Skeletal muscle satellite cell (primary cell): Measurements from ENCODE around the gene HTR5A.

Experiments used
- H3K27me3 ChIP-seq: 2 replicates; pipeline ENCODE4 v1.7.0; 2013; ENCODE audit warnings: low read length; ENCODE audit not compliant: control insufficient read depth, insufficient read depth
- H3K36me3 ChIP-seq: 2 replicates; pipeline ENCODE4 v1.7.0; 2013; ENCODE audit warnings: mild to moderate bottlenecking, control low read depth, low read length; ENCODE audit not compliant: insufficient read depth
- H3K4me1 ChIP-seq: 2 replicates; pipeline ENCODE4 v1.7.0; 2013; ENCODE audit warnings: low read length; ENCODE audit not compliant: control insufficient read depth, insufficient read depth
- H3K4me2 ChIP-seq: 2 replicates; pipeline ENCODE4 v1.7.0; 2013; ENCODE audit warnings: mild to moderate bottlenecking, low read length
- H3K4me3 ChIP-seq: 2 replicates; pipeline ENCODE4 v1.7.0; 2013; ENCODE audit warnings: low read length
- H3K9ac ChIP-seq: 2 replicates; pipeline ENCODE4 v1.7.0; 2013; ENCODE audit warnings: mild to moderate bottlenecking, low read depth, low read length, moderate library complexity
- H3K9me3 ChIP-seq: replicated peaks from 2 replicates; pipeline ENCODE4 v1.7.0; 2013; ENCODE audit warnings: mild to moderate bottlenecking, control low read depth, low read length

The HTR5A gene

DNA sequence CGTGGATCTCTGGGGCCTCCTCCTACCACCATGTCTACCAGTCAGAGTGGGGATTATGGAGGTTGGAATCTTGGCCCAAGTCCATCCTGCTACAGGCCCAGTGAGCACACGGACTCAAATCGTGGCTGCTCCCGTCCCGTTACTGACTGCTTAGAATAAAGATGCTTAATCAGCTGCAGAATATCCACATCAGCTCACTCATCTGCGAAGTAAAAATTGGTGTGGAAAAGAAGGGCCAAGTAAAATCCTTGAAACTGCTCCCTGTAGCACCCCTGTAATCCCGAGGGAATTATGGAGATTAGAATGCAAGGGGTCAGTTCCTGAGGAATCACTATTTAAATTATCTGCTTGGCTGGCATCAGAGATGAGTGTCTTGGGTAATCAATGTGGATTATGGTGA is 13.0 kb upstream of the HTR5A start:
- H3K27me3 ChIP-seq: no peaks in the 10 kb centered on the region
- H3K9ac ChIP-seq: no peak overlapping the region
- H3K4me1 ChIP-seq: no peaks in the 10 kb centered on the region
- no peaks in the 10 kb centered on the region for H3K36me3 ChIP-seq
- no peak overlapping the region for H3K4me2 ChIP-seq
- H3K4me3 ChIP-seq: no peak overlapping the region
- H3K9me3 ChIP-seq: no peaks in the 10 kb centered on the region

DNA sequence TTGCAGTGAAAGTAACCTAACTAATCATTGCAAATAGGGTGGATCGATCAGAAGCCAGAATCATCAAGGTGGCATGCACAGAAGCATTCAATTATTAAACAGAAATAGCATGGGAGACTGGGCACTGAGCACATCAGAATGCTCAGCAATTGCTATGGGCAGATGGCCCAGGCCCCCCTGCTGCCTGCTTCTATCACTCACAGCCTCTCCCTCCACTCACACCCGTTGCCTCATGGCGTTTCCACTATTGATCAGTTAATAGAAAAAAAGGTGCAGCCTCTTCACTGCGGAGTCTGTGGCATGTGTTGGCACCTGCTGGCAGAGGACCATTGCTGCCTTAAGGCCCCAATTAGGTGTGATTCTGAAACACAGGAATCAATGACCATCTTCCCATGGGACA is 11.2 kb upstream of the HTR5A start:
- Histone ChIP-seq H3K27me3 (no peaks in the 10 kb centered on the region), H3K4me1 (no peaks in the 10 kb centered on the region), H3K9ac (no peak overlapping the region), H3K4me2 (no peak overlapping the region), H3K9me3 (no peaks in the 10 kb centered on the region), H3K36me3 (no peaks in the 10 kb centered on the region), H3K4me3 (no peak overlapping the region)

GRCh38 chr7:155059703-155060102 is 10.4 kb upstream of the HTR5A start:
- Histone ChIP-seq H3K4me2 (no peak overlapping the region), H3K4me1 (no peaks in the 10 kb centered on the region), H3K27me3 (no peaks in the 10 kb centered on the region), H3K36me3 (no peaks in the 10 kb centered on the region), H3K9me3 (no peaks in the 10 kb centered on the region), H3K4me3 (no peak overlapping the region), H3K9ac (no peak overlapping the region)

- no peaks in the 10 kb centered on the region for H3K36me3 ChIP-seq
- no peak overlapping the region for H3K9ac ChIP-seq
- H3K9me3 ChIP-seq: no peaks in the 10 kb centered on the region
- H3K4me3 ChIP-seq: no peak overlapping the region
- no peak overlapping the region for H3K4me2 ChIP-seq
- H3K27me3 ChIP-seq: no peaks in the 10 kb centered on the region
- H3K4me1 ChIP-seq: peaks cover 4% of the 10 kb centered on the region
These were observed 7.7 kb upstream of the HTR5A start for GRCh38 chr7:155062411-155062810.

DNA sequence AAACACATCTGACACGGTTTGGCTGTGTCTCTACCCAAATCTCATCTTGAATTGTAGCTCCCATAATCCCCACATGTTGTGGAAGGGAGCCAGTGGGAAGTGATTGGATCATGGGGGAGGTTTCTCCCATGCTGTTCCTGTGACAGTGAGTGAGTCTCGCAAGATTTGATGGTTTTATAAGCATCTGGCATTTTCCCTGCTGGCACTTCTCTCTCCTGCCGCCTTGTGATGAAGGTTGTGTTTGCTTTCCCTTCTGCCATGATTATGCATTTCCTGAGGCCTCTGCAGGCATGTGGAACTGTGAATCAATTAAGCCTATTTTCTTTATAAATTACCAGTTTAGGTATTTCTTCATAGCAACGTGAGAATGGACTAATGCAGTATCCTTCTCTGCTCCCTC is 5.9 kb upstream of the HTR5A start:
- peaks cover 4% of the 10 kb centered on the region for H3K4me1 ChIP-seq
- H3K27me3 ChIP-seq: no peaks in the 10 kb centered on the region
- no peaks in the 10 kb centered on the region for H3K9me3 ChIP-seq

GRCh38 chr7:155066417-155066950 is 3.6 kb upstream of the HTR5A start:
- Histone ChIP-seq H3K9me3 (no peaks in the 10 kb centered on the region), H3K4me2 (peak overlapping the region; percentile 61), H3K27me3 (peaks cover 8% of the 10 kb centered on the region), H3K9ac (no peak overlapping the region), H3K4me1 (peaks cover 4% of the 10 kb centered on the region), H3K4me3 (no peak overlapping the region), H3K36me3 (no peaks in the 10 kb centered on the region)

More for the DNA sequence above, 5.9 kb upstream of the HTR5A start:
- no peak overlapping the region for H3K9ac ChIP-seq
- H3K4me2 ChIP-seq: no peak overlapping the region
- no peaks in the 10 kb centered on the region for H3K36me3 ChIP-seq
- H3K4me3 ChIP-seq: no peak overlapping the region

GRCh38 chr7:155071121-155071651 is 1.1 kb downstream of the HTR5A start:
- Histone ChIP-seq H3K4me3 (no peak overlapping the region), H3K27me3 (peaks cover 8% of the 10 kb centered on the region), H3K36me3 (no peaks in the 10 kb centered on the region), H3K9me3 (no peaks in the 10 kb centered on the region), H3K9ac (no peak overlapping the region), H3K4me1 (peaks cover 4% of the 10 kb centered on the region), H3K4me2 (no peak overlapping the region)

DNA sequence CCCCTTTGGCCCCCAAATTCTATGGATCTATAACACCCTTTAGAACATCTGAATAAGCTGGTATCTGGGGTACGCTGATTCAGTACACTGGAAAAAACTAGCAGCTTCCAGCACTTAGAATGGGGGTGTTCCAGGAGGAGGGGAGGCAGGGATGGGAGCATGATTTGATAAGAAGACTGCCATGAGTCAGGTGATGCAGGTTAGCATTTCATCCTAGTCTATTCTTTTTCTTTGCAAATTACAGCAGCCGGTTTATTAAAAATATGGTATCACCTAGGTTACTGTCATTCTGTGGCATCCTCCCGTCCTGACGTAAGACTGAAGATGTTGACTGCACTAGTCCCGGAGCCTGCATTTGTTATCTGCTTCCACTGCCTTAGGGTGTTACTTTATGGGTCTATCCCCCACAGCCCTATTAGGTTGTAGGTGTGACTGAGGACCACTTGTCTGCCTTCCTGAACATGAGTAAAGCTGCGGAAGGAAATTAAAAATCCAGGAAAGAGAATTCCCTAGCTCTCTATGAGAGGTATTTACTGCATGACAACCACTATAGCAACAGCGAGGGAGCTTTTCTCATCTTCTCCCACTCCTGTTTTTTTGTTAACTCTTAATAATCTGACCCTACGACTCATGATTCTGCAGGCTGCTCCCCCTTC is 1.9 kb downstream of the HTR5A start:
- H3K36me3 ChIP-seq: no peaks in the 10 kb centered on the region
- H3K4me3 ChIP-seq: no peak overlapping the region
- no peak overlapping the region for H3K4me2 ChIP-seq
- H3K9ac ChIP-seq: no peak overlapping the region
- H3K9me3 ChIP-seq: no peaks in the 10 kb centered on the region
- no peaks in the 10 kb centered on the region for H3K4me1 ChIP-seq
- peaks cover 8% of the 10 kb centered on the region for H3K27me3 ChIP-seq

DNA sequence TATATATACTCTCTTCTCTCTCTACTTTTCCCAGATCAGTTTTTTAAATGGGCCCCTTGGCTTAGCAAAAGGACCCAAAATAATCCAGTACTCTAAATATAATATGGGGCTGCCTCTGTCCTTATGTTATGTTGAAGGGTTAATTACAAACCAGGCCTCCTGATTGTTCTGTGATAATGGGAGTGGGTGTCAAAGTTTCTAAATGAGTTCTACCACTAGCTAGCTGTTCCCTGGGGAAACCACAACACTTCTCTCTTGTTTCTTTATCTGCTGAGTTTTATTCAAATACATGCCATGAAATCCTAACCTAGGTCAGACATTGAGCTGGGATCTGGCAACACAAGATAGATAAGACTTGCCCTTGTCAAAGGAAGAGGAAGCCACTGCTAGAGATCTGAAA is 3.8 kb downstream of the HTR5A start:
- Histone ChIP-seq H3K27me3 (peaks cover 8% of the 10 kb centered on the region), H3K9me3 (no peaks in the 10 kb centered on the region), H3K4me2 (no peak overlapping the region), H3K4me1 (no peaks in the 10 kb centered on the region), H3K4me3 (no peak overlapping the region), H3K9ac (no peak overlapping the region), H3K36me3 (no peaks in the 10 kb centered on the region)

DNA sequence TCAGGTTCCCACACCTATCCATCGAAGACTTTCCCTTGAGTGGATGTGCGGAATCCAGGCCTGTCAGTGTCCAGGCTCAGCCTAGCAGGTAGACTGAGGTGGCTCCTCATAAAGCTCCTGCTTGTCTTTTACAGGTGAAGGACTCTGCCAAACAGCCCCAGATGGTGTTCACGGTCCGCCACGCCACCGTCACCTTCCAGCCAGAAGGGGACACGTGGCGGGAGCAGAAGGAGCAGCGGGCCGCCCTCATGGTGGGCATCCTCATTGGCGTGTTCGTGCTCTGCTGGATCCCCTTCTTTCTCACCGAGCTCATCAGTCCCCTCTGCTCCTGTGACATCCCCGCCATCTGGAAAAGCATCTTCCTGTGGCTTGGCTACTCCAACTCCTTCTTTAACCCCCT is 13.9 kb downstream of the HTR5A start:
- no peak overlapping the region for H3K9ac ChIP-seq
- no peaks in the 10 kb centered on the region for H3K9me3 ChIP-seq
- no peak overlapping the region for H3K4me2 ChIP-seq
- no peak overlapping the region for H3K4me3 ChIP-seq
- H3K27me3 ChIP-seq: no peaks in the 10 kb centered on the region
- no peaks in the 10 kb centered on the region for H3K36me3 ChIP-seq
- H3K4me1 ChIP-seq: no peaks in the 10 kb centered on the region

GRCh38 chr7:155084969-155085368 is 14.8 kb downstream of the HTR5A start:
- no peaks in the 10 kb centered on the region for H3K36me3 ChIP-seq
- no peaks in the 10 kb centered on the region for H3K4me1 ChIP-seq
- H3K4me2 ChIP-seq: no peak overlapping the region

GRCh38 chr7:155090684-155091083 is 20.6 kb downstream of the HTR5A start:
- no peaks in the 10 kb centered on the region for H3K4me1 ChIP-seq
- H3K9me3 ChIP-seq: no peaks in the 10 kb centered on the region
- H3K4me2 ChIP-seq: no peak overlapping the region
- H3K4me3 ChIP-seq: no peak overlapping the region
- H3K36me3 ChIP-seq: no peaks in the 10 kb centered on the region
- H3K27me3 ChIP-seq: no peaks in the 10 kb centered on the region
- no peak overlapping the region for H3K9ac ChIP-seq

More at GRCh38 chr7:155084969-155085368, 14.8 kb downstream of the HTR5A start:
- Histone ChIP-seq H3K27me3 (no peaks in the 10 kb centered on the region), H3K9me3 (no peaks in the 10 kb centered on the region), H3K9ac (no peak overlapping the region), H3K4me3 (no peak overlapping the region)
